Stimulated activated CD8-positive, alpha-beta memory T cell treated with anti-CD3 and anti-CD28 coated beads, Interleukin-4, amount 100 ng/mL, for 1 hour (primary cell): Measurements from ENCODE around the gene EMSY.
A peak's percentile ranks its signal among the peaks of the same experiment; 100 is the strongest.
"Not testable (repeated sequence)": the region's sequence is repeated elsewhere in the genome, so short reads cannot be mapped to it uniquely, and the experiment has no call there.

Experiments
- DNase-seq, 2 donors: peaks; one replicate each; pipeline ENCODE4 v3.0.0-alpha.2; 2020; ENCODE audit warnings: low read depth in 2 of 2, low spot score in 1 of 2

EMSY gene, protein sequence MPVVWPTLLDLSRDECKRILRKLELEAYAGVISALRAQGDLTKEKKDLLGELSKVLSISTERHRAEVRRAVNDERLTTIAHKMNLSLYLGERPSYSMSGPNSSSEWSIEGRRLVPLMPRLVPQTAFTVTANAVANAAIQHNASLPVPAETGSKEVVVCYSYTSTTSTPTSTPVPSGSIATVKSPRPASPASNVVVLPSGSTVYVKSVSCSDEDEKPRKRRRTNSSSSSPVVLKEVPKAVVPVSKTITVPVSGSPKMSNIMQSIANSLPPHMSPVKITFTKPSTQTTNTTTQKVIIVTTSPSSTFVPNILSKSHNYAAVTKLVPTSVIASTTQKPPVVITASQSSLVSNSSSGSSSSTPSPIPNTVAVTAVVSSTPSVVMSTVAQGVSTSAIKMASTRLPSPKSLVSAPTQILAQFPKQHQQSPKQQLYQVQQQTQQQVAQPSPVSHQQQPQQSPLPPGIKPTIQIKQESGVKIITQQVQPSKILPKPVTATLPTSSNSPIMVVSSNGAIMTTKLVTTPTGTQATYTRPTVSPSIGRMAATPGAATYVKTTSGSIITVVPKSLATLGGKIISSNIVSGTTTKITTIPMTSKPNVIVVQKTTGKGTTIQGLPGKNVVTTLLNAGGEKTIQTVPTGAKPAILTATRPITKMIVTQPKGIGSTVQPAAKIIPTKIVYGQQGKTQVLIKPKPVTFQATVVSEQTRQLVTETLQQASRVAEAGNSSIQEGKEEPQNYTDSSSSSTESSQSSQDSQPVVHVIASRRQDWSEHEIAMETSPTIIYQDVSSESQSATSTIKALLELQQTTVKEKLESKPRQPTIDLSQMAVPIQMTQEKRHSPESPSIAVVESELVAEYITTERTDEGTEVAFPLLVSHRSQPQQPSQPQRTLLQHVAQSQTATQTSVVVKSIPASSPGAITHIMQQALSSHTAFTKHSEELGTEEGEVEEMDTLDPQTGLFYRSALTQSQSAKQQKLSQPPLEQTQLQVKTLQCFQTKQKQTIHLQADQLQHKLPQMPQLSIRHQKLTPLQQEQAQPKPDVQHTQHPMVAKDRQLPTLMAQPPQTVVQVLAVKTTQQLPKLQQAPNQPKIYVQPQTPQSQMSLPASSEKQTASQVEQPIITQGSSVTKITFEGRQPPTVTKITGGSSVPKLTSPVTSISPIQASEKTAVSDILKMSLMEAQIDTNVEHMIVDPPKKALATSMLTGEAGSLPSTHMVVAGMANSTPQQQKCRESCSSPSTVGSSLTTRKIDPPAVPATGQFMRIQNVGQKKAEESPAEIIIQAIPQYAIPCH (N-terminal part only)

GRCh38 chr11:76444384-76445120 is at the start of gene EMSY:
TSS of gene EMSY (plus strand) at chr11:76445018. CDS start at chr11:76446939, 1,921 bp downstream.
- peak; percentile 71 to 80 for DNase-seq

- no peak for DNase-seq
These were observed 49.5 kb upstream of the EMSY start for GRCh38 chr11:76395296-76395695.

- no peak for DNase-seq
These were observed 47.4 kb upstream of the EMSY start for GRCh38 chr11:76397383-76397782.

- DNase-seq, result no peak
These were observed 43.9 kb upstream of the EMSY start for GRCh38 chr11:76400967-76401366.

- DNase-seq, result not testable (repeated sequence)
These were observed 43.3 kb upstream of the EMSY start for GRCh38 chr11:76401484-76401883.

DNA sequence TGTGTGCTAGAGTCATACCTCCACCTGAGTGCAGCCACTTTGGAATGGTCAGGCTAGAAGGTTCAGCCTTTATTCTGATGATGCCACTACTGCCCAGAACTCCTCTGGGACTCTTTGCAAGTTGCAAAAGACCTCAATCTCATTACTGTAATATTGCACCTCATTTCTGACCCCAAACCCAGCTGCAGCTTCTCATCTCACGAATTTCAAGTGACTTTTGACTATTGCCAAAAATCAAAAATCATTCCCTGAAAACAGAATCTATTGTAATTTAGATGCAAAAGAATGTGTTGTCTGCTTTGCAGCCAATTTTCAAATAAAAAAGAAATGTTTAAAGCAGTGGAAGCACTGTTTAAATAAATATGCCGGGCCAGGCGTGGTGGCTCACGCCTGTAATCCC is 38.5 kb upstream of the EMSY start:
- no peak for DNase-seq

GRCh38 chr11:76408171-76408965 is 36.5 kb upstream of the EMSY start:
- no peak for DNase-seq

GRCh38 chr11:76410851-76411357 is 33.9 kb upstream of the EMSY start:
- DNase-seq, result no peak

DNA sequence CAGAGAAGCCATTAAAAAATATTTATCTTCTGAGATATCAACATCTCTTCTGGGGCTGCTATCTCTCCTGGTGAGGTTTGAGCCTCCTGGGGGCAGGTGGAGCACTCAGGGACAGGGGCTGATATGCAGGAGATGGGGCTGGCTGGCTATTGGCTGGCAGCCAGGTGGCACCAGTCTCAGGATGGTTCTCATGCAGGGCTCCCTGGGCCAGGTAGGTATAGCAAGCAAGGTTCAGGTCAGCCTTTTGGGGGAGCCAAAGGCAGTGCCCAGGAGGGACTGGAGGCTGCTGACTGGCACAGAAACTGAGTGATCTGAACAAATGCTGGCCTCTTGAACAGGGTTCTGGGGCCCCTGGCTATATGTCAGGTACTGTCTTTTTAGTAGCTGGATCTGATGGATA is 29.7 kb upstream of the EMSY start:
- DNase-seq, result no peak

- no peak for DNase-seq
These were observed 24.9 kb upstream of the EMSY start for GRCh38 chr11:76419896-76420295.

GRCh38 chr11:76424379-76424778 is 20.4 kb upstream of the EMSY start:
- no peak for DNase-seq

GRCh38 chr11:76424891-76425290 is 19.9 kb upstream of the EMSY start:
- DNase-seq, result no peak

- no peak for DNase-seq
These were observed 18.2 kb upstream of the EMSY start for GRCh38 chr11:76426660-76427059.

- DNase-seq, result no peak
These were observed 8.8 kb upstream of the EMSY start for GRCh38 chr11:76436020-76436419.

- no peak for DNase-seq
These were observed 1.4 kb upstream of the EMSY start for GRCh38 chr11:76443268-76443980.

GRCh38 chr11:76444065-76444383 is 794 bp upstream of the EMSY start:
- DNase-seq, result no peak

DNA sequence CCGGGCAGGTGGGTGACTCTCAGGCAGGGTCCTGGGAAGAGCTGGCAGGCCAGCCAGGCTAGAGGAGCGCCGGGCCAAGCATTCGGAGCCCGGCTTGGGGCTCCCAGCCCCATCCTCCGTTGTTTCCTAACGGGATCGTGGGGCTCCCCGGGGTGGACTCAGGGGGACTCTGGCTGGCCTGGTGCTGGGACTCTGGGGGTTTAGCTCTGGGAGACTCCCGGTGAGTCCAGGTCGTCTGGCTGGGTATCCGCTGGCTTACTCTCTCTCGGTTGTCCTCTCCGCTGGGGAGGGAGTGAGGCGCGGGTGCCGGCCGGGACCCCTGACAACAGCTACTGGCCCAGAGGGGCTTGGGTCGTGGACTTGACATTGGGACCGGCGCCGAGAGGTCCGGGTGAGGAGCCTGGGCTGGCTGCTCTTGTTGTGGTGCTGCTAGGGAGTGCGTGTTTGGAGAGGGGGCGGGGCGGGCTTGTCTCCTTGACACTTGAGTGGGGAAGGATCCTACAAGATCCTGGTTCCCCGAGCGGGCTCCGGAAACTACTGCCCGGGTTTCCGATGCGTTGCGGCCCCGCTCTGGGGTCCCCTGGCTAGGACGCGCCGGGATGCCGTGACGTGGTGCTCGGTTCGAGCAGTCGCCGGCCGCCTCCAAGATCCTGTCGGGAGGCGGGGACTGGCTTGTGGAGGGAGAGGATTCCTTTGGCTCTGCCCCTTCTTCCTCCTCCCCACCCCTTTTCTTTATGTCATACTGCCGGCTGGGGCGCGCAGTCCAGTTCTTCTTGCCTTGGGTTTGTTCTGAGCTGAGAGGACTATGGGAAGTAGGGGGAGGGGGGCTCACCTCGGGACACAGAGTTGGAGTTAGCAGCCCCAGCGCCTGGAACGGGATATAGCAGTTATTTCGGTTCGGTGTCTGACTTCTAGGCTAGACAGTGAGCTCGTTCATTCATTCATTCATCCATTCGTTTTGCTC is 585 bp downstream of the EMSY start:
- DNase-seq, result peak in 1 of 2 donors; percentile 9

GRCh38 chr11:76448506-76448905 is 3.7 kb downstream of the EMSY start:
- no peak for DNase-seq
